BE2C (cell line): ENCODE data around the gene ACYP1.

ENCODE experiments used
- DNase-seq: peaks from one replicate; pipeline ENCODE4 v3.0.0-alpha.2; 2020
- H3K27me3 ChIP-seq: fragments of 250-450 bp; sonication (Bioruptor Pico); 2 replicates; pipeline ENCODE4 v1.5.1; 2020; ENCODE audit warnings: mild to moderate bottlenecking
- H3K36me3 ChIP-seq: fragments of 250-450 bp; sonication (Bioruptor Pico); 2 replicates; pipeline ENCODE4 v1.5.1; 2020; ENCODE audit warnings: mild to moderate bottlenecking
- H3K4me1 ChIP-seq: fragments of 250-450 bp; sonication (Bioruptor Pico); 2 replicates; pipeline ENCODE4 v1.5.1; 2020
- H3K4me3 ChIP-seq: 2 replicates; pipeline ENCODE4 v1.5.1; 2011; ENCODE audit warnings: low read depth, low read length
- H3K9me3 ChIP-seq: fragments of 250-450 bp; sonication (Bioruptor Pico); 2 replicates; pipeline ENCODE4 v1.5.1; 2020
- TF ChIP-seq, protein P1 (sequence below): IDR thresholded peaks from 2 replicates; pipeline ENCODE4 v1.5.1; 2012; ENCODE audit warnings: mild to moderate bottlenecking, low read depth, low read length

Gene ACYP1

DNA sequence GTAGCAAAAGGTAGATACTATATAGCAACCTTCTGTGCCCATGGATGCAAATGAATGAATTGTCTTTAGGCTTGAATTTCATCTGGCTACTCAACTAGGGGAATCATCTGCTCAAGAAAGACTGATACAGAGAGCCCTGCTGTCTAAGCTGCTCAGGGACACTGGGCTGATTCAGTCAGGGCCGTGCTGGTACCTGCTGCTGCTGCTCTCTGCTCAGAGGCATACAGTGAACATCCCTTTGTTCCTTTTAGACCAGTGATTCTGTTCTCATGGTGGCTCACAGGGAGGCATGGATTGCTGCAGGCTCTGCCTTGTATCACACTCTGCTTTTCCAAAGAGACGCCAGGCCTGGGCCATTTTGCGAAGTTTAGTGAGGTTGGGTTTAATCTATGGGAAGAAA, 47.0 kb downstream of the ACYP1 start:
- Histone ChIP-seq H3K4me1 (no peaks in the 10 kb centered on the region), H3K9me3 (no peaks in the 10 kb centered on the region), H3K27me3 (no peaks in the 10 kb centered on the region), H3K4me3 (no peak overlapping the region), H3K36me3 (peaks cover 75% of the 10 kb centered on the region)
- no peak for DNase-seq
- TF ChIP-seq, protein P1, sequence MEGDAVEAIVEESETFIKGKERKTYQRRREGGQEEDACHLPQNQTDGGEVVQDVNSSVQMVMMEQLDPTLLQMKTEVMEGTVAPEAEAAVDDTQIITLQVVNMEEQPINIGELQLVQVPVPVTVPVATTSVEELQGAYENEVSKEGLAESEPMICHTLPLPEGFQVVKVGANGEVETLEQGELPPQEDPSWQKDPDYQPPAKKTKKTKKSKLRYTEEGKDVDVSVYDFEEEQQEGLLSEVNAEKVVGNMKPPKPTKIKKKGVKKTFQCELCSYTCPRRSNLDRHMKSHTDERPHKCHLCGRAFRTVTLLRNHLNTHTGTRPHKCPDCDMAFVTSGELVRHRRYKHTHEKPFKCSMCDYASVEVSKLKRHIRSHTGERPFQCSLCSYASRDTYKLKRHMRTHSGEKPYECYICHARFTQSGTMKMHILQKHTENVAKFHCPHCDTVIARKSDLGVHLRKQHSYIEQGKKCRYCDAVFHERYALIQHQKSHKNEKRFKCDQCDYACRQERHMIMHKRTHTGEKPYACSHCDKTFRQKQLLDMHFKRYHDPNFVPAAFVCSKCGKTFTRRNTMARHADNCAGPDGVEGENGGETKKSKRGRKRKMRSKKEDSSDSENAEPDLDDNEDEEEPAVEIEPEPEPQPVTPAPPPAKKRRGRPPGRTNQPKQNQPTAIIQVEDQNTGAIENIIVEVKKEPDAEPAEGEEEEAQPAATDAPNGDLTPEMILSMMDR = no peak

DNA sequence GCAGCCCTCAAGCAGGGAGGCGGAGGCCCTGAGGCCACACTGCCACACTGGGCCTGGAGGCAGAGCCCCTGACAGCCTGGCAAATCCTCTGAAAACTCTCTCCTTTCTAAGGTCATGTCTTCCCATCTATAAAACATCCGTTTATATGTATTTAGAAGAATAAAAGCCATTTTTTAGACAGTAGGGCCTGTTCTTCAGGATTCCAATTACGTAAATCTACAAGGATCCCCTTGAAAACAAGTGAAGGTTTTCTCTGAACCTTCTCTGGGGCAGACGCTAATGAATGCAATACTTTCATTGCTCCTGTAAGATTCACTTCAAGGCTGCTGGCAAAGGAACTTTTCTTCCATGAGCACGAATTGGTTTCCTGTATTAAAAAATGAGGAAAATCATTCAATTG, 48.3 kb downstream of the ACYP1 start:
- Histone ChIP-seq H3K4me1 (no peaks in the 10 kb centered on the region), H3K9me3 (no peaks in the 10 kb centered on the region), H3K4me3 (no peak overlapping the region), H3K36me3 (peaks cover 67% of the 10 kb centered on the region), H3K27me3 (no peaks in the 10 kb centered on the region)
- TF ChIP-seq, protein P1 = no peak
- DNase-seq = no peak

DNA sequence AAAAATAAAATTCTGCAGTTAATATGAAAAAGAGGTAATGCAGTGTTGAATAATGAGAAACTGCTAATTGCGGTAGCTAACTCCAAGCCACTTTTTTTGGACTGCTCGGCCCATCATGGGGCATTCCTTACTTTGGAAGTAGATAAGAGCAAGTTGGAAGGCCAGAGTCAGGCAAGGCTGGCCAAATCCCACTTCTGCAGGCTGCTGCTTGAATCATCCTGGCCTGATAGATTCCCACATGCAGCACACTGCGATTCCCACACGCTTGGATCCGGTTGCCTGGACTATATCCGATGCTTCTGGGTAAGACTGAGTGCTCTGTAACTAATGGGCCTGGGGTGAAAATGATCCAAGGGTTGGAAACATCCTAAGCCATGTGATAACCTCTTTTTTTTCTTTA, 50.5 kb downstream of the ACYP1 start:
- no peak for DNase-seq
- no peaks in the 10 kb centered on the region for H3K4me1 ChIP-seq
- TF ChIP-seq, protein P1 = no peak
- H3K4me3 ChIP-seq = no peak overlapping the region
- H3K36me3 ChIP-seq = peaks cover 77% of the 10 kb centered on the region
- H3K27me3 ChIP-seq = no peaks in the 10 kb centered on the region
- H3K9me3 ChIP-seq = no peaks in the 10 kb centered on the region

DNA sequence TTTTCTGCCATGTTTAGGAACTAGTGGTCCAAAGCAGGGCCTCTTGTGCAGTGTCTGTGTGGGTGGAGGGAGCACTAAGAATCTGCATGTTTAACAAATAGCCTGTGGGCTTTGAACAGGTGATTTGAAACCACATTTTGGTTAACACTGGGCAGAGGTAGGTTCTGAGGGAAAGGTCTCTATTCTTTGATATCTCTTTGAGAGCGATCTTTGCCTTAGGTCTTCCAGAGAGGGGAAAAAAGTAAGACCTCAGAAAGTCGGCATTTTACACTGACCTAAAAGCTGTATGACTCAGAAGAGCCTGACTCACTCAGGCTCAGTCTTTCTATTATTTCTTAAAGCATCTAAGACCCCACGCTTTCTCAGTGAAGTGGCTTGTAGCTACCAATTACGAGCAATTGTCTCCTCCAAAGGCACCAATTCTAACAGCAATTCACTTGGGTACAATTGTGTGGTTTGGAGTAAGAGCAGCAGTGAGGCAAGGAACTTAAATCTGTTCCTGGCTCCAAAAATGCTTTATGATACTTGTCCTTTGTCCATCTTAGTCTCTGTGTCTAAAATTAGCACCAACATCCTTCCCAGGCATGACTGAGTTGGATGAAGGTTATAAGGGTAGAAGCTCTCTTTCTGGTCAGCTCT, 52.3 kb downstream of the ACYP1 start:
- H3K4me1 ChIP-seq = no peaks in the 10 kb centered on the region
- H3K9me3 ChIP-seq = no peaks in the 10 kb centered on the region
- DNase-seq = no peak
- H3K27me3 ChIP-seq = no peaks in the 10 kb centered on the region
- H3K36me3 ChIP-seq = peaks cover 78% of the 10 kb centered on the region
- TF ChIP-seq, protein P1 = no peak
- no peak overlapping the region for H3K4me3 ChIP-seq

DNA sequence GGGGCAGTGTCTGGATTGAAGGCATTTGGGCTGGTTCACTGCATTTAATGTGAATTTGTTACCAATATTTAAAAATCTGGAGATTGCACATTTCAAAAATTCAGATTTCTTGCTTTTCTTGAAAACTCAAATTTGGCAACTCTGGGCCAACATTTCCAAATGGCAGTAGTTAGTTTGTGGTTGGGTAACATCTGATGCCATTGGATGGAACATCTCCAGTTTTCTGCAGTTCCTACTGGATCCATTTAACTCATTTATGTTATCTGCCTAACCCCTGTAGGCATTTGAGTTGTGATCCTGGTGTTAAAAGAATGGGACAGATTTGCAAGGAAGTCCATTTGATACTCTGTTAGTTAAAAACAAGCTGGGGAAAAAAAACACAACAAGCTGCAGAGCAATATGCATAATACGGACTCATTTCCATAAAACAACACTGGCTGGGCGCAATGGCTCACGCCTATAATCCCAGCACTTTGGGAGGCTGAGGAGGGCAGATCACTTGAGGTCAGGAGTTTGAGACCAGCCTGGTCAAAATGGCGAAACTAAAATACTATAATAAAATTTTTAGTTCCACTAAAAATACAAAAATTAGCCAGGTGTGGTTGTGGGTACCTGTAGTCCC, 53.2 kb downstream of the ACYP1 start:
- Histone ChIP-seq H3K4me3 (no peak overlapping the region), H3K36me3 (peaks cover 78% of the 10 kb centered on the region), H3K4me1 (no peaks in the 10 kb centered on the region), H3K27me3 (no peaks in the 10 kb centered on the region), H3K9me3 (no peaks in the 10 kb centered on the region)
- TF ChIP-seq, protein P1 = no peak
- DNase-seq = no peak

DNA sequence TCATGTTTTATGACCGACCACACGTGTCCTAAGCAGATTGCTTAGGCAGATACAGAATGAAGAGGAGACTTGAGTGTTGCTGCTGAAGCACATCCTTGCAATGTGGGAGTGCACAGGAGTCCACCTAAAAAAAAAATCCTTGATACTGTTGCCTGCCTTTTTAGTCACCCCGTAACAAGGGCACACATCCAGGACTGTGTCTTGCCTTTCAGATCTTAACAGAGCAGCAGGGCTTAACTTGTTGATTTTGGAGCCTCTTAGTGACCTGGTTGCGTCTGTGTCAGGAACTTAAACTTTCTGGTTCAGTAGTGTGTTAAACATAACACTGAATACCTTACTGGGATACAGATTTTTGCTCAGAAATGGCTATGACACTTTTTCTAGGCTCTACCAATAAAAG, 54.6 kb downstream of the ACYP1 start:
- no peak for DNase-seq
- Histone ChIP-seq H3K36me3 (peaks cover 75% of the 10 kb centered on the region), H3K4me1 (no peaks in the 10 kb centered on the region), H3K27me3 (no peaks in the 10 kb centered on the region), H3K9me3 (no peaks in the 10 kb centered on the region), H3K4me3 (no peak overlapping the region)
- TF ChIP-seq, protein P1 = no peak
